Caco-2 (cell line): Measurements from ENCODE around the gene ABCG4. TPM values are rescaled to one million over a fixed set of nuclear protein-coding genes. Genes with fewer than 3 reads are reported as not detected.

ENCODE experiments used
- BruUV-seq: library from RNA; stranded (reverse); fragments of 400-500 nt; replicated peaks from 2 replicates; lab custom pipeline; 2021; lab: Mats Ljungman, UMichigan
- CTCF ChIA-PET: fragments of 300-600 bp; sonication (Branson Sonifier 250); formaldehyde crosslinking; loops from one replicate; lab custom pipeline; 2022; ENCODE audit warnings: antibody characterized with exemption; lab: Charles Lee
- POLR2A ChIA-PET: fragments of 300-600 bp; sonication (Branson Sonifier 250); formaldehyde crosslinking; loops from one replicate; lab custom pipeline; 2022; ENCODE audit warnings: antibody characterized with exemption; lab: Charles Lee
- DNase-seq, 2 experiments: peaks; one replicate each; pipeline versions ENCODE4 v3.0.0 to v3.0.0-alpha.2; 2020 to 2022
- H3K27me3 ChIP-seq: replicated peaks from 2 replicates; pipeline ENCODE4 v1.6.0; 2011; ENCODE audit warnings: low read length; ENCODE audit not compliant: control insufficient read depth, insufficient read depth
- H3K36me3 ChIP-seq: 2 replicates; pipeline ENCODE4 v1.5.1; 2011; ENCODE audit warnings: low read length; ENCODE audit not compliant: control insufficient read depth, insufficient read depth
- H3K4me1 ChIP-seq: fragments of 250-450 bp; sonication (Bioruptor Pico); 2 replicates; pipeline ENCODE4 v1.5.1; 2020; ENCODE audit warnings: mild to moderate bottlenecking
- H3K4me3 ChIP-seq: 2 replicates; pipeline ENCODE4 v1.5.1; 2011; ENCODE audit warnings: low read depth, mild to moderate bottlenecking, control low read depth, low read length
- H3K9me3 ChIP-seq: fragments of 250-450 bp; sonication (Bioruptor Pico); 2 replicates; pipeline ENCODE4 v1.5.1; 2020; ENCODE audit warnings: mild to moderate bottlenecking, moderate library complexity
- H3K27ac Mint-ChIP-seq: one replicate; pipeline ENCODE4 v1.8.0; 2022; ENCODE audit warnings: mixed read lengths; ENCODE audit not compliant: unreplicated experiment
- H3K27me3 Mint-ChIP-seq: one replicate; pipeline ENCODE4 v1.8.0; 2022; ENCODE audit warnings: mixed read lengths; ENCODE audit not compliant: insufficient read depth, unreplicated experiment
- H3K36me3 Mint-ChIP-seq: one replicate; pipeline ENCODE4 v1.8.0; 2022; ENCODE audit warnings: mild to moderate bottlenecking, mixed read lengths; ENCODE audit not compliant: insufficient read depth, unreplicated experiment
- H3K4me1 Mint-ChIP-seq: one replicate; pipeline ENCODE4 v1.8.0; 2022; ENCODE audit warnings: low read depth, mixed read lengths; ENCODE audit not compliant: unreplicated experiment
- H3K4me3 Mint-ChIP-seq: one replicate; pipeline ENCODE4 v1.8.0; 2022; ENCODE audit warnings: mild to moderate bottlenecking, moderate library complexity, mixed read lengths; ENCODE audit not compliant: unreplicated experiment
- H3K9me3 Mint-ChIP-seq: one replicate; pipeline ENCODE4 v1.8.0; 2022; ENCODE audit warnings: mixed read lengths; ENCODE audit not compliant: unreplicated experiment
- intact Hi-C: fragments of 100-400 bp; cut with micrococcal nuclease; formaldehyde crosslinking; loops from one replicate; pipeline ENCODE4 v1.10.0; 2022; ENCODE audit not compliant: unreplicated experiment
- total RNA-seq: library from RNA; stranded (reverse); gene quantifications from 2 replicates; pipeline ENCODE4 v1.2.3, GENCODE V29; 2022
- TF ChIP-seq, protein P1 (sequence below), 2 experiments: fragments of 200-600 bp in 1 of 2; IDR thresholded peaks; 1 replicate in 1 of 2; 2 replicates in 1 of 2; pipeline versions ENCODE4 v1.5.1 to v1.8.0; 2011 to 2022; ENCODE audit warnings: antibody characterized with exemption in 1 of 2, control low read depth in 1 of 2, inconsistent platforms in 1 of 2, low read depth in 1 of 2, low read length in 1 of 2, mild to moderate bottlenecking in 1 of 2, moderate library complexity in 1 of 2; ENCODE audit not compliant: insufficient read depth in 1 of 2, severe bottlenecking in 1 of 2, unreplicated experiment in 1 of 2

ABCG4 gene
- total RNA-seq, 1 experiment from 2014 or later, result 0.18 TPM

DNA sequence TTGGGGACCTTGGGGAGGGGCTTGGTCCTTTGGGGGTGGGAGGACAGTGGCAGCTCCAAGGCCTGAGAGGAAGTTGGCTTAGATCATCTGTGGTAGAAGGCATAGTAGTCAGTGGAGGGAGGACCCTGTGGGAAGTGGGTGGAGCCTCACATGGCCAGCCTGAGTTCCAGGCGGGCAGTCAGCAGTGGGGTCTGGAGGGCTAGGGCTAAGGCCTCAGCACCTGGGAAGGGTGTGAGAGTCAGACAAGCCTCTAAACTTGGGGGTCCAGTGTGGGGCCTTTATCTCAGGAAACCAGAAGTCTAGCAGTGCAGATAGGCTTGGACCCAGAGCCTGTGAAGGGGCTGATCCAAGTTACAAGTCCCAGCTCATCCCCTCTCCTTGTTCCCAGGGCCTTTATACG lies 23.7 kb downstream of the ABCG4 start:
- no TSS peak for BruUV-seq

DNA sequence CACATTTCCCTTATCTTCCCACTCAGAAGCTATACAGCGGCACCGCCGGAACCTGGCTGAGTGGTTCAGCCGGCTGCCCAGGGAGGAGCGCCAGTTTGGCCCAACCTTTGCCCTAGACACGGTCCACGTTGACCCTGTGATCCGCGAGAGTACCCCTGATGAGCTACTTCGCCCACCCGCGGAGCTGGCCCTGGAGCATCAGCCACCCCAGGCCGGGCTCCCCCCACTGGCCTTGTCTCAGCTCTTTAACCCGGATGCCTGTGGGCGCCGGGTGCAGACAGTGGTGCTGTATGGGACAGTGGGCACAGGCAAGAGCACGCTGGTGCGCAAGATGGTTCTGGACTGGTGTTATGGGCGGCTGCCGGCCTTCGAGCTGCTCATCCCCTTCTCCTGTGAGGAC lies 24.6 kb downstream of the ABCG4 start:
- Mint-ChIP-seq H3K27me3 (no peaks in the 10 kb centered on the region), H3K9me3 (no peaks in the 10 kb centered on the region), H3K27ac (no peak overlapping the region), H3K4me1 (no peaks in the 10 kb centered on the region), H3K36me3 (no peaks in the 10 kb centered on the region), H3K4me3 (no peak overlapping the region)
- H3K4me3 ChIP-seq, result no peak overlapping the region
- no peaks in the 10 kb centered on the region for H3K36me3 ChIP-seq
- H3K4me1 ChIP-seq, result peaks cover 4% of the 10 kb centered on the region; the same call in 1 of the 2 replicates
- CTCF ChIA-PET, result interaction anchor here (0.8 kb wide), 1 partner anchor 12 kb away, joined by 3 read pairs; the partner anchor contains the start of gene NHERF4
- no peak for DNase-seq
- POLR2A ChIA-PET, result no interaction called here
- H3K27me3 ChIP-seq, result no peaks in the 10 kb centered on the region
- intact Hi-C loops, result no loop called here
- TF ChIP-seq, protein P1, sequence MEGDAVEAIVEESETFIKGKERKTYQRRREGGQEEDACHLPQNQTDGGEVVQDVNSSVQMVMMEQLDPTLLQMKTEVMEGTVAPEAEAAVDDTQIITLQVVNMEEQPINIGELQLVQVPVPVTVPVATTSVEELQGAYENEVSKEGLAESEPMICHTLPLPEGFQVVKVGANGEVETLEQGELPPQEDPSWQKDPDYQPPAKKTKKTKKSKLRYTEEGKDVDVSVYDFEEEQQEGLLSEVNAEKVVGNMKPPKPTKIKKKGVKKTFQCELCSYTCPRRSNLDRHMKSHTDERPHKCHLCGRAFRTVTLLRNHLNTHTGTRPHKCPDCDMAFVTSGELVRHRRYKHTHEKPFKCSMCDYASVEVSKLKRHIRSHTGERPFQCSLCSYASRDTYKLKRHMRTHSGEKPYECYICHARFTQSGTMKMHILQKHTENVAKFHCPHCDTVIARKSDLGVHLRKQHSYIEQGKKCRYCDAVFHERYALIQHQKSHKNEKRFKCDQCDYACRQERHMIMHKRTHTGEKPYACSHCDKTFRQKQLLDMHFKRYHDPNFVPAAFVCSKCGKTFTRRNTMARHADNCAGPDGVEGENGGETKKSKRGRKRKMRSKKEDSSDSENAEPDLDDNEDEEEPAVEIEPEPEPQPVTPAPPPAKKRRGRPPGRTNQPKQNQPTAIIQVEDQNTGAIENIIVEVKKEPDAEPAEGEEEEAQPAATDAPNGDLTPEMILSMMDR (IDR thresholded peaks at IDR 0.05; ENCODE audit: insufficient read depth in 1 of 2, low read depth in 1 of 2, low read length in 1 of 2, severe bottlenecking in 1 of 2, unreplicated experiment in 1 of 2), result no peak
- BruUV-seq, result no TSS peak
- no peaks in the 10 kb centered on the region for H3K9me3 ChIP-seq

More for the DNA sequence above, 23.7 kb downstream of the ABCG4 start:
- no peaks in the 10 kb centered on the region for H3K9me3 Mint-ChIP-seq
- POLR2A ChIA-PET, result no interaction called here
- Histone ChIP-seq H3K4me3 (no peak overlapping the region), H3K36me3 (no peaks in the 10 kb centered on the region), H3K27me3 (no peaks in the 10 kb centered on the region), H3K4me1 (peaks cover 4% of the 10 kb centered on the region; the same call in 1 of the 2 replicates), H3K9me3 (no peaks in the 10 kb centered on the region)
- H3K36me3 Mint-ChIP-seq, result no peaks in the 10 kb centered on the region
- DNase-seq, result no peak
- intact Hi-C loops, result no loop called here
- no peaks in the 10 kb centered on the region for H3K4me1 Mint-ChIP-seq
- TF ChIP-seq, protein P1 (IDR thresholded peaks at IDR 0.05; ENCODE audit: insufficient read depth in 1 of 2, low read depth in 1 of 2, low read length in 1 of 2, severe bottlenecking in 1 of 2, unreplicated experiment in 1 of 2), result no peak
- no peaks in the 10 kb centered on the region for H3K27me3 Mint-ChIP-seq
- no peak overlapping the region for H3K4me3 Mint-ChIP-seq
- CTCF ChIA-PET, result interaction anchor here (0.7 kb wide), 1 partner anchor 24 kb away, joined by 3 read pairs; no protein-coding TSS in a partner anchor
- H3K27ac Mint-ChIP-seq, result no peak overlapping the region

DNA sequence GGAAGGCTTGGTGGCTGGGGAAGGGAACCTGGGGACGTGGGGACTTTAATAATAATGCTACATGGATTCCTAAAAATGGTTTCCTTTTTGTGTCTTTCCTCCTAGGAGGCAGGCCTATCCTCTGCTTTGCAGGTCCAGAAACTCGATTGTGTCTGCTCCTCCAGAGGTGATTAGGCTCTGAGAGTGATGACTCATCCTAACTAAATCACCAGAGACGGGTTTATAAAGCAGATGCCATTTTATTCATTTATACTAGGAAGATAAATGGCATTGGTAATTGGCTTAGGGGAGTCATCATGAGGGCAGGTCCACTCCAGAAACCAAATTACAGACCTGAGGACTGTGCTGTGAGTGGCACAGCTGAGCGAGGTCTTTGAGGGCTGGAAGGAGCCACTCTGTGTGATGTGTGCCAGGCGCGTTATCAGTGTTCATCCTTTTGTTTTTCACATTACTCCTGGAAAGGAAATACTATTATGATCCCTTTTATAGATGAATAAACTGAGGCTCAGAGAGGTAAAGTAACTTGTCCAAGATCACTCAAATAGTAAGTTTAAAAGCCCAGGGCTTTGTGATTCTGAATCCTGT lies 26.7 kb downstream of the ABCG4 start:
- Histone ChIP-seq H3K4me1 (no peaks in the 10 kb centered on the region), H3K27me3 (no peaks in the 10 kb centered on the region), H3K36me3 (no peaks in the 10 kb centered on the region), H3K4me3 (no peak overlapping the region), H3K9me3 (no peaks in the 10 kb centered on the region)
- Mint-ChIP-seq H3K27me3 (no peaks in the 10 kb centered on the region), H3K9me3 (no peaks in the 10 kb centered on the region), H3K27ac (no peak overlapping the region), H3K4me3 (no peak overlapping the region), H3K36me3 (no peaks in the 10 kb centered on the region), H3K4me1 (no peaks in the 10 kb centered on the region)
- POLR2A ChIA-PET, result no interaction called here
- BruUV-seq, result no TSS peak
- CTCF ChIA-PET, result no interaction called here
- TF ChIP-seq, protein P1 (IDR thresholded peaks at IDR 0.05; ENCODE audit: insufficient read depth in 1 of 2, low read depth in 1 of 2, low read length in 1 of 2, severe bottlenecking in 1 of 2, unreplicated experiment in 1 of 2), result no peak
- no peak for DNase-seq
- intact Hi-C loops, result no loop called here
